ENCODE data around the gene ADGRA3. TPM values are rescaled to one million over a fixed set of nuclear protein-coding genes. Genes with fewer than 3 reads are reported as not detected.
"Not testable (repeated sequence)": the region's sequence is repeated elsewhere in the genome, so short reads cannot be mapped to it uniquely, and the experiment has no call there.

ADGRA3 gene
- total and polyA plus RNA-seq, 7 experiments from 2014 or later: 0.60 to 5.2 (median 4.3) TPM

GRCh38 chr4:22476011-22476410 lies 39.9 kb downstream of the ADGRA3 start:
- Mint-ChIP-seq H3K27ac (no peak overlapping the region), H3K4me1 (peaks cover 6 to 18% (median 8%) of the 10 kb centered on the region in 7 donors), H3K4me3 (no peak overlapping the region), H3K36me3 (peaks cover 0 to 17% (median 5%) of the 10 kb centered on the region in 5 donors), H3K27me3 (no peaks in the 10 kb centered on the region), H3K9me3 (no peaks in the 10 kb centered on the region)
- no peak for ATAC-seq
- ChIA-PET POLR2A (no interaction called here), CTCF (no interaction called here)
- no peaks in the 10 kb centered on the region for H3K27me3 ChIP-seq (ENCODE audit: control insufficient read depth in 2 of 2, insufficient read depth in 2 of 2, low read length in 2 of 2)
- DNase-seq: no peak
- H3K27ac ChIP-seq (ENCODE audit: low read depth, low read length): no peak overlapping the region
- H3K9me3 ChIP-seq (ENCODE audit: control insufficient read depth in 2 of 3, low read length in 3 of 3): no peaks in the 10 kb centered on the region
- H3K4me3 ChIP-seq (ENCODE audit: low read length): no peak overlapping the region
- H3K4me1 ChIP-seq (ENCODE audit: control insufficient read depth in 2 of 2, insufficient read depth in 2 of 2, low read length in 2 of 2): no peaks in the 10 kb centered on the region
- intact Hi-C loops (cut with micrococcal nuclease): no loop called here
- H3K36me3 ChIP-seq (ENCODE audit: control insufficient read depth in 2 of 3, insufficient read depth in 3 of 3, low read length in 3 of 3): peaks cover 0 to 3% (median 0%) of the 10 kb centered on the region in 3 experiments

GRCh38 chr4:22475311-22475646 lies 40.6 kb downstream of the ADGRA3 start:
- POLR2A ChIA-PET: not testable (repeated sequence)
- peaks cover 4 to 12% (median 6%) of the 10 kb centered on the region in 7 donors for H3K4me1 Mint-ChIP-seq

GRCh38 chr4:22474636-22475310 lies 41.1 kb downstream of the ADGRA3 start:
- Mint-ChIP-seq H3K4me1 (peaks cover 4 to 8% (median 6%) of the 10 kb centered on the region in 7 donors), H3K27me3 (no peaks in the 10 kb centered on the region), H3K4me3 (no peak overlapping the region), H3K27ac (no peak overlapping the region), H3K36me3 (peaks cover 0 to 22% (median 5%) of the 10 kb centered on the region in 5 donors), H3K9me3 (no peaks in the 10 kb centered on the region)
- Histone ChIP-seq H3K9me3 (ENCODE audit: control insufficient read depth in 2 of 3, low read length in 3 of 3) (no peaks in the 10 kb centered on the region), H3K27me3 (ENCODE audit: control insufficient read depth in 2 of 2, insufficient read depth in 2 of 2, low read length in 2 of 2) (no peaks in the 10 kb centered on the region), H3K4me1 (ENCODE audit: control insufficient read depth in 2 of 2, insufficient read depth in 2 of 2, low read length in 2 of 2) (no peaks in the 10 kb centered on the region), H3K36me3 (ENCODE audit: control insufficient read depth in 2 of 3, insufficient read depth in 3 of 3, low read length in 3 of 3) (peaks cover 0 to 3% (median 0%) of the 10 kb centered on the region in 3 experiments), H3K27ac (ENCODE audit: low read depth, low read length) (no peak overlapping the region), H3K4me3 (ENCODE audit: low read length) (no peak overlapping the region)
- DNase-seq: no peak
- no peak for ATAC-seq
- CTCF ChIA-PET: no interaction called here
- intact Hi-C loops (cut with micrococcal nuclease): no loop called here
- POLR2A ChIA-PET: no interaction called here

More at GRCh38 chr4:22475311-22475646, 40.6 kb downstream of the ADGRA3 start:
- peaks cover 0 to 20% (median 6%) of the 10 kb centered on the region in 5 donors for H3K36me3 Mint-ChIP-seq
- ATAC-seq; H3K9me3 Mint-ChIP-seq; H3K27me3 ChIP-seq (ENCODE audit: control insufficient read depth in 2 of 2, insufficient read depth in 2 of 2, low read length in 2 of 2); intact Hi-C loops (cut with micrococcal nuclease); H3K9me3 ChIP-seq (ENCODE audit: control insufficient read depth in 2 of 3, low read length in 3 of 3); H3K4me3 ChIP-seq (ENCODE audit: low read length); H3K4me1 ChIP-seq (ENCODE audit: control insufficient read depth in 2 of 2, insufficient read depth in 2 of 2, low read length in 2 of 2); H3K27me3 Mint-ChIP-seq; H3K36me3 ChIP-seq (ENCODE audit: control insufficient read depth in 2 of 3, insufficient read depth in 3 of 3, low read length in 3 of 3); H3K27ac ChIP-seq (ENCODE audit: low read depth, low read length); H3K27ac Mint-ChIP-seq; DNase-seq; H3K4me3 Mint-ChIP-seq; CTCF ChIA-PET: not testable (repeated sequence)

- Mint-ChIP-seq H3K27me3 (no peaks in the 10 kb centered on the region), H3K36me3 (peaks cover 0 to 25% (median 3%) of the 10 kb centered on the region in 5 donors), H3K27ac (no peak overlapping the region), H3K4me3 (no peak overlapping the region), H3K9me3 (peaks cover 0 to 2% (median 0%) of the 10 kb centered on the region in 11 donors), H3K4me1 (peaks cover 0 to 4% (median under 1%) of the 10 kb centered on the region in 7 donors)
- Histone ChIP-seq H3K27ac (ENCODE audit: low read depth, low read length) (no peak overlapping the region), H3K36me3 (ENCODE audit: control insufficient read depth in 2 of 3, insufficient read depth in 3 of 3, low read length in 3 of 3) (peaks cover 0 to 3% (median 0%) of the 10 kb centered on the region in 3 experiments), H3K9me3 (ENCODE audit: control insufficient read depth in 2 of 3, low read length in 3 of 3) (peaks cover 0 to 5% (median 0%) of the 10 kb centered on the region in 3 experiments), H3K27me3 (ENCODE audit: control insufficient read depth in 2 of 2, insufficient read depth in 2 of 2, low read length in 2 of 2) (no peaks in the 10 kb centered on the region), H3K4me1 (ENCODE audit: control insufficient read depth in 2 of 2, insufficient read depth in 2 of 2, low read length in 2 of 2) (no peaks in the 10 kb centered on the region), H3K4me3 (ENCODE audit: low read length) (no peak overlapping the region)
- intact Hi-C loops (cut with micrococcal nuclease): no loop called here
- no peak for DNase-seq
- ChIA-PET CTCF (no interaction called here), POLR2A (no interaction called here)
- no peak for ATAC-seq
Observed at GRCh38 chr4:22473268-22473667, 42.6 kb downstream of the ADGRA3 start.

- no peak overlapping the region for H3K4me3 ChIP-seq (ENCODE audit: low read length)
- H3K27ac ChIP-seq (ENCODE audit: low read depth, low read length): no peak overlapping the region
- CTCF ChIA-PET: no interaction called here
- Mint-ChIP-seq H3K4me1 (peaks cover 0 to 6% (median 0%) of the 10 kb centered on the region in 7 donors), H3K27me3 (no peaks in the 10 kb centered on the region), H3K27ac (no peak overlapping the region), H3K36me3 (peaks cover 0 to 23% (median 3%) of the 10 kb centered on the region in 5 donors), H3K9me3 (peaks cover 0 to 2% (median 0%) of the 10 kb centered on the region in 11 donors), H3K4me3 (no peak overlapping the region)
- peaks cover 0 to 3% (median 0%) of the 10 kb centered on the region in 3 experiments for H3K36me3 ChIP-seq (ENCODE audit: control insufficient read depth in 2 of 3, insufficient read depth in 3 of 3, low read length in 3 of 3)
- POLR2A ChIA-PET: no interaction called here
- H3K9me3 ChIP-seq (ENCODE audit: control insufficient read depth in 2 of 3, low read length in 3 of 3): peaks cover 0 to 5% (median 0%) of the 10 kb centered on the region in 3 experiments
- H3K4me1 ChIP-seq (ENCODE audit: control insufficient read depth in 2 of 2, insufficient read depth in 2 of 2, low read length in 2 of 2): no peaks in the 10 kb centered on the region
- ATAC-seq (no peak), DNase-seq (no peak)
- no peaks in the 10 kb centered on the region for H3K27me3 ChIP-seq (ENCODE audit: control insufficient read depth in 2 of 2, insufficient read depth in 2 of 2, low read length in 2 of 2)
- intact Hi-C loops (cut with micrococcal nuclease): no loop called here
Observed at GRCh38 chr4:22471999-22472461, 43.8 kb downstream of the ADGRA3 start.

- DNase-seq: no peak
- no peak overlapping the region for H3K4me3 ChIP-seq (ENCODE audit: low read length)
- Mint-ChIP-seq H3K4me1 (peaks cover 0 to 6% (median 0%) of the 10 kb centered on the region in 7 donors), H3K4me3 (no peak overlapping the region), H3K9me3 (peaks cover 0 to 2% (median 0%) of the 10 kb centered on the region in 11 donors), H3K27me3 (no peaks in the 10 kb centered on the region), H3K36me3 (peaks cover 0 to 23% (median 3%) of the 10 kb centered on the region in 5 donors), H3K27ac (no peak overlapping the region)
- no peak for ATAC-seq
- intact Hi-C loops (cut with micrococcal nuclease): no loop called here
- no peaks in the 10 kb centered on the region for H3K4me1 ChIP-seq (ENCODE audit: control insufficient read depth in 2 of 2, insufficient read depth in 2 of 2, low read length in 2 of 2)
- CTCF ChIA-PET: no interaction called here
- H3K9me3 ChIP-seq (ENCODE audit: control insufficient read depth in 2 of 3, low read length in 3 of 3): peaks cover 0 to 5% (median 0%) of the 10 kb centered on the region in 3 experiments
- peaks cover 0 to 3% (median 0%) of the 10 kb centered on the region in 3 experiments for H3K36me3 ChIP-seq (ENCODE audit: control insufficient read depth in 2 of 3, insufficient read depth in 3 of 3, low read length in 3 of 3)
- H3K27ac ChIP-seq (ENCODE audit: low read depth, low read length): no peak overlapping the region
- POLR2A ChIA-PET: no interaction called here
- no peaks in the 10 kb centered on the region for H3K27me3 ChIP-seq (ENCODE audit: control insufficient read depth in 2 of 2, insufficient read depth in 2 of 2, low read length in 2 of 2)
Observed at GRCh38 chr4:22471419-22471818, 44.4 kb downstream of the ADGRA3 start.

GRCh38 chr4:22466581-22466980 lies 49.3 kb downstream of the ADGRA3 start:
- no peak overlapping the region for H3K4me3 ChIP-seq (ENCODE audit: low read length)
- ATAC-seq: no peak
- no peaks in the 10 kb centered on the region for H3K4me1 ChIP-seq (ENCODE audit: control insufficient read depth in 2 of 2, insufficient read depth in 2 of 2, low read length in 2 of 2)
- ChIA-PET POLR2A (no interaction called here), CTCF (no interaction called here)
- Mint-ChIP-seq H3K27me3 (no peaks in the 10 kb centered on the region), H3K9me3 (peaks cover 0 to 4% (median 0%) of the 10 kb centered on the region in 11 donors), H3K4me1 (peaks cover 0 to 12% (median 8%) of the 10 kb centered on the region in 7 donors), H3K27ac (no peak overlapping the region), H3K36me3 (peaks cover 0 to 36% (median 5%) of the 10 kb centered on the region in 5 donors), H3K4me3 (no peak overlapping the region)
- no peaks in the 10 kb centered on the region for H3K27me3 ChIP-seq (ENCODE audit: control insufficient read depth in 2 of 2, insufficient read depth in 2 of 2, low read length in 2 of 2)
- H3K9me3 ChIP-seq (ENCODE audit: control insufficient read depth in 2 of 3, low read length in 3 of 3): peaks cover 0 to 5% (median 0%) of the 10 kb centered on the region in 3 experiments
- H3K36me3 ChIP-seq (ENCODE audit: control insufficient read depth in 2 of 3, insufficient read depth in 3 of 3, low read length in 3 of 3): no peaks in the 10 kb centered on the region
- intact Hi-C loops (cut with micrococcal nuclease): loop anchor here in 1 of 2 donors (10.0 kb wide), 1 partner anchor 52 kb away; no protein-coding TSS in a partner anchor
- H3K27ac ChIP-seq (ENCODE audit: low read depth, low read length): no peak overlapping the region
- no peak for DNase-seq
